HG03159 (cell line): ENCODE results near the gene TSSK6.

Experiments
- ATAC-seq: cut with Tn5 transposase; IDR thresholded peaks from one replicate; pipeline ENCODE4 v1.9.1; 2021; ENCODE audit warnings: mild to moderate bottlenecking, moderate library complexity; ENCODE audit not compliant: unreplicated experiment

Gene TSSK6

DNA sequence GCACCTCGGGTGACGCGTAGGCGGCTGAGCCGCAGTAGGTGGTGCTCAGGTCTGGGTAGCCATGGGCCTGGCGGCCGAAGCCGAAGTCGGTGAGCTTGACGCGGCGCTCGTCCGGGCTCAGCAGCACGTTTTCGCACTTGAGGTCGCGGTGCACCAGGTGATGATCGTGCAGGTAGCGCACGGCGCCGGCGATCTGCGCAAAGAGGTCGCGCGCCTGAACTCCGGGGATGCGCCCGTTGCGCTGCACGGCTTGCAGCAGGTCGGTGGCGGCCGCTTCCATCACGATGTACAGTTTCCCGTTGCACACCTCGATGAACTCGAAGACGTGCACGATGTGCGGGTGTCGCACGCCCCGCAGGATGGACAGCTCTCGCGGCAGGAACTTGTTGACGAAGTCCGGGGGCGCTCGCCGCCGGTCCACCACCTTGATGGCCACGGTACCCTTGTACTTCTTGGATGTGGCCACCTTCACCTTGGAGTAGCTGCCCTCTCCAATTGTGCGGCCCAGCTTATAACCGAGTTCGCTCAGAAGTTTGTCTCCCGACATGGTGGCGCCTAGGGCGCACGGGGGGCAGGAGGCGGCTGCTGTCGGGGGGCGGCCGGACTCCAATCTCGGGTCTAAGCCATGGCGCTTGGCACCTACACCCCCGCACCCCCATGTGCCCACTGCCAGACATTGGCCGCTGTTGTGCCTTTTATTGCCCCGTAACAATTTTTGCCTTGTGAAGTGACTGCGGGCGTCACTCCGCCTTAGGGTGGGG, at the start of gene TSSK6:
TSSK6 (minus strand) TSS at position 668 of the 761 bp plus-strand sequence; CDS start at position 547, 121 bp downstream.
- no peak for ATAC-seq

DNA sequence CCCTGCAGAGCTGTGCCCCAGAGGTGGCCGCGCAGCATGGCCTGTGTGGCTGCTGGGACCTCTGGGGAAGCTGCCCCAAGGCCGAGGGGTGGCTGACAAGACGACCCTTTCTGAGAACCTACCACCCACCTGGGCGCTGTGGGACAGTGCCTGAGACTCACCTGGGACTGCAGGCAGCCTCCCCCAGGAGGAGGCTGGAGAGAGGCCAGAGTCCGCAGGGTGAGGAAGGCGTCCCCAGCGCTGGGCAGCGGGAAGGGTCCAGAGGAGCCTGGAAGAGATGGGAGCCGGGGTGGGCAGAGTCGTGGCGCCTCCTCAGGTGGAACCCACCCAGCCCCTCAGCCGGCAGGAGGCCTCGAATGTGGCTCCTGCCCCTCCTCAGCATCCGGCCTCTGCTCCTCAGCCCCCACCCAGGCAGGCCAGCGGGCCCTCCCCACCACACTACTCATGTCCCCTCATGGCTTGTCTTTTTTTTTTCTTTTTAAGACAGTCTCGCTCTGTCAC, 48.0 kb upstream of the TSSK6 start:
- ATAC-seq, result no peak

- no peak for ATAC-seq
Observed at GRCh38 chr19:19562665-19563347, 47.5 kb upstream of the TSSK6 start.

GRCh38 chr19:19561946-19562664, 46.8 kb upstream of the TSSK6 start:
- no peak for ATAC-seq

DNA sequence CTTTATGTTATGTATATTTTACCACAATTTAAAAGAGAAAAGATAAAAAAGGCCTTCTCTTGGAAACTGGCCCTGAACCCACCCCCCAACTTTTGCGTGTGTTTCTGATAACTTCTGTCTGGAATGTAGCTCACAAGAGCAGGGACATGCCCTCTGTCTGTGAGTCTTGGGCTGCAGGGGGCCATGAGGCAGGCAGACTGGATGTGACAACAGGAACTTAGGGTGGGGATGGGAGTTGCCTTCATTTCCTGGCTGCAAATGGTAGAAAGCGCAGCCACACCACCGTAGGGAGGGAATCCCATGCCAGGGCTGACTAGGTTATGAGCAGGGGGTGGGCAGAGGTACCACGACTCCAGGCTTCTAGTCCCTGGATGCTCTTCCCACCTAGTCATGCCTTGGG, 44.6 kb upstream of the TSSK6 start:
- ATAC-seq, result no peak

GRCh38 chr19:19558636-19559035, 43.3 kb upstream of the TSSK6 start:
- no peak for ATAC-seq

GRCh38 chr19:19558055-19558454, 42.7 kb upstream of the TSSK6 start:
- ATAC-seq, result no peak

- no peak for ATAC-seq
Observed at GRCh38 chr19:19554074-19555023, 39.0 kb upstream of the TSSK6 start.

DNA sequence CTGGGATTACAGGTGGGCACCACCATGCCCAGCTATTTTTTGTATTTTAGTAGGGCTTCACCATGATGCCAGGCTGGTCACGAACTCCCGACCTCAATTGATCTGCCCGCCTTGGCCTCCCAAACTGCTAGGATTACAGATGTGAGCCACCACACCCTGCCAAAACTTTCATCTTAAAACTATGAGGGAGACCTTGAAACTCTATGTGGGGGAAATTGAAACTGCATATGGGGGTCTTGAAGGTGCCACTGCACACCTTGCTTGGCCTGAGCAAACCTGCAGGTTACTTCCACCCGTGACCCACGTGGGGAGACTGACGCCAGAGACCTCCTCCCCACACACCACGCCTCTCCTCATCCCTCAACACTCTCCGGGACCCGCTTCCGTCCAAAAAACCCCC, 38.3 kb upstream of the TSSK6 start:
- ATAC-seq, result no peak

DNA sequence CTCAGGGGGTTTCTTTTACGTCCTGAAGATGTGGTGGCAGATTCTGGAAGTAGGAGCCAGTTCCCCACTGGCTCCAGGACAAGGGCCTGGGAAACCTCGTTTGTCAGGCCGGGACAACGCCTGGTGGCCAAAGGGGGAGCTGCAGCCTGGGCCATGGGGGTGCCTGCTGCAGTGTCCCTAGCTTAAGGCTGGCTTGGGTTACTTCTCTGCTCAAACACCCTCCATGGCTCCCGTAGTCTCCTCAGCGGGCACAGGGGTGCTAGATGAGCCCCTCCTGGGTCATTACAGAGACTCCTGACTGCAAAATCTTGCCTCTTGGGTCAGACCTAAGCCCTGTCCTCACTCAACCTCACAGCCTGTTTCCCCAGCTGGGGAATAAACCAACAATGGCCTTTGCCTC, 37.5 kb upstream of the TSSK6 start:
- no peak for ATAC-seq

- no peak for ATAC-seq
Observed at GRCh38 chr19:19551853-19552192, 36.5 kb upstream of the TSSK6 start.

GRCh38 chr19:19550972-19551852, 35.9 kb upstream of the TSSK6 start:
- ATAC-seq, result no peak

GRCh38 chr19:19550485-19550929, 35.2 kb upstream of the TSSK6 start:
- ATAC-seq, result no peak

DNA sequence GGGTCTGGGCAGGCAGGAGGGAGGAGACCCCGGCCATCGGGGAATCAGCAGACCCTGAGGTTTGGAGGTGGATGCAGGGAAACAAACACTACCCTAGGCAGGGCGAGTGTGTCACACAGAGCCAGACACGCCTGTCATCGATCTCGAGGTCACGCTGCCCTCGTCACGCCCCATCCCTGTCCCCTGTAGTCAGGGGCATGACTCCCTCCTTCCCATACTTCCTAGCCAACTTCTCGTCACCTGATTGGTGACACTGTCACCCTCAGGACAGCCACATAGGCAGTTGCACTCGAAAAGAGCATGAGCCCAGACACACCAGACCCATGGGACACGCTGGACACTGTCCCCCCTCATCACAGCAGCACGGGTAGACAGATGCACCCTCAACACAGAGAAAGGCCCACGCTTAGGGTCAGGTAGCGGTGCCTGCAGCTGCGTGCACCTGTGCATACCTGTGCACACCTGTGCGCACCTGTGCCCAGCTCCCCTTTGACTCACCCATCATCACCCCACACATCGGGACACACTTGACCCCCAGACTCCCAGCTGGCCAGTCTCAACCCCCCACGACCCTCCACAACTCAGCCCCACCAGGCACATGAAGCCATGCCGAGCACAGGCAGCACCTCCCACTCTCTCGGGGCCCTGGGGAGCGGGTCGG, 34.6 kb upstream of the TSSK6 start:
- ATAC-seq, result no peak

DNA sequence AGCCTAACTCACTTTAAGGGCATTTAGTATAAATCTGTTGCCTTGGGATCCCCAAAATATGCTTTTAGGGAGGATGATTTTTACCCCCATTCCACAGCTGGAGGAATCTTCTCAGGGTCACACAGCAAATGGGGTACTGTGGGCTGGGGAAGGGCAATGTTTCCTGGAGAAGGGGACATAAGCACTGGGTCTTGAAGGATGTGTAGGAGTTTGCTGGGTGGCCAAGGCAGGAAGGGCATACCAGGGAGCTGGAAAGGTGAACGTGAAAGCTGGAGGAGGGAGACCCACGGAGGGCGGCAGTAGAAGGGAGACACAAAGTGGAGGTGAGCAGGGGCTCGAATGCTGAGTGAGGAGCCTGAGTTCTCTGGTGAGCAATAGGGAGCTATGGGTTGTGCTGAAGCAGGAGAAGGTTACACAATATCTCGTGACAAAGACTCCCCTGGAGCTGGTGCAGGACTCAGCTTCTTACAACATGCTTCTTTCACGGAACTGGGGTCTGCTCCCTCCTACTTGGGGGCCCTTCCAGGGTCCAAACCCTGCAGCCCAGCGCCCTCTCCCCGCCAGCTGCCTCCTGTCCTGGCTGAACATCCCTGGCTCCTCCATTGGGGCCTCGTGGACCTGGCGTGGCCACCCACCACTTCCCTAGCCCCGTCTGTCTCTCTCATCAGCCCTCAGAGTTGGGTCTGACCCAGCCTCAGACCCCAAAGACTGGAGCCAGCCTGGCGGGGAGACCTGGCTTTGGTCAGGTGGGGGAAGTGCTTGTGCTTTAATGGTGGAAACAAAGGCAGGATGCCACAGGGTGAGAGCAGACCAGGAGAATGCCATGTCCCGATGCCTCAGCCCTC, 33.8 kb upstream of the TSSK6 start:
- no peak for ATAC-seq

DNA sequence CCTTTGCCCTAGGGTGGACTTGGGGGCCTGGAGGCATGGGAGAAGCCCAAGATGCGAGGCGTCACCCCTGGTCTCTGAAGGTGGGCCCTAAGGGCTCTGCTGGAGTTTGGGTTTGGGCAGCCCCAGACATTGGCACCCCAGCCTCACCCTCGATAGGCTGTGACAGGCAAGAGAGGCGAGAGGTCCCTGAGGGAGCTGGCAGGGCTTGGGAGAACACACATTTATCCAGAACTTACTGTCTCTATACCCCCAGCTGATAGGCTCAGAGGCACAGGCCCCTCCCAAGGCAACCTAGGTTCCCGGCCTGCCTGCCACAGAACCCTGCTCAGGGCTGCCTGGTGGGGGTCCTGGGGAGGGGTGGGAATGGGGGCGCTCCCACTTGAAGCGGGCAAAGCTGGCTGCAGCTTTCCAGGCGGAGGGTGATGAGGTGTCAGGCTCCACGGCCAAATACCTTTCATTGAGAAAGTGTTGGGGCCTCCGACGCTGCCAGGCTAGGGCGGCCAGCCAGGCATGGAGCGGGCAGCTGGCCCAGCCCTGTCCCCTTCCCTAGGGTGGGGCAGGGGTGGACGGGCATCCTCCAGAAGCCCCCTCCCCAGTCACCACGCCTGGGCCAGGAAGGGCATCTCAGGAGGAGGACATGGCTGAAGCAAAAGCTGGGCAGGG, 32.5 kb upstream of the TSSK6 start:
- no peak for ATAC-seq

DNA sequence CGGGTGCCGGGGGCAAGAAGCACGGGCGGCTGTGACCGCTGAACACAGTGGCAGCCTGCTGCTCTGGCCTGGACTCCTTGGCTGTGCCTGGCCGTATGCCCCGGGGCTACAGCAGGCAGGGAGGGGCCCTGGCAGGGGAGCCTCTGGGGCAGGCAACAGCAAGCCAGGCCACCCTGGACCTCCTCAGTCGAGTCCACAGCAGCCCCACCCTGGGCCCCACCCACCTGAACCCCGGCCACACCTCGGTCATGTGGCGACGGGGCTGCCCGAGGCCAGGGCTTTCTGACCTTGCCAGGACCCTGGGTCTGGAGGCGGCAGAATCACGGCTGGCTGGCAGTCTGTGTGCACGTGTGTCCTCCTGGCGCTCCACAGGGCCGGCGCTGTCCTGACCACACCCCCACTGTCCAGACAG, 31.4 kb upstream of the TSSK6 start:
- ATAC-seq, result no peak

GRCh38 chr19:19545707-19546106, 30.4 kb upstream of the TSSK6 start:
- no peak for ATAC-seq
